ENCODE measurements around the gene ANXA8L1.
"Not testable (repeated sequence)": the region's sequence is repeated elsewhere in the genome, so short reads cannot be mapped to it uniquely, and the experiment has no call there.

The ANXA8L1 gene

GRCh38 chr10:46398212-46398886, 22.8 kb downstream of the ANXA8L1 start:
- DNase-seq, result not testable (repeated sequence)

GRCh38 chr10:46409556-46409955, 34.0 kb downstream of the ANXA8L1 start:
- DNase-seq, result not testable (repeated sequence)

- DNase-seq, result not testable (repeated sequence)
Measured at GRCh38 chr10:46411123-46411522, 35.5 kb downstream of the ANXA8L1 start.

GRCh38 chr10:46412665-46413064, 37.1 kb downstream of the ANXA8L1 start:
- not testable (repeated sequence) for DNase-seq

GRCh38 chr10:46415291-46415690, 39.7 kb downstream of the ANXA8L1 start:
- DNase-seq, result not testable (repeated sequence)

- DNase-seq, result not testable (repeated sequence)
Measured at GRCh38 chr10:46418283-46418682, 42.7 kb downstream of the ANXA8L1 start.

GRCh38 chr10:46419570-46420379, 44.2 kb downstream of the ANXA8L1 start:
- not testable (repeated sequence) for DNase-seq

- not testable (repeated sequence) for DNase-seq
Measured at GRCh38 chr10:46423550-46423949, 48.0 kb downstream of the ANXA8L1 start.

GRCh38 chr10:46440942-46441341, 65.4 kb downstream of the ANXA8L1 start:
- not testable (repeated sequence) for DNase-seq

Data from GF-D8 (cell line).